Suprapubic skin (tissue), 3 donors: ENCODE measurements around the gene TPT1.
"Not testable (repeated sequence)": the region's sequence is repeated elsewhere in the genome, so short reads cannot be mapped to it uniquely, and the experiment has no call there.

Source experiments
- CTCF ChIP-seq, 2 donors: fragments of 200-600 bp in 1 of 2; fragments of 450-650 bp in 1 of 2; sonication (generic) in 1 of 2; IDR thresholded peaks; one replicate each; pipeline ENCODE4 v1.5.1; 2016 to 2019; ENCODE audit warnings: antibody characterized with exemption in 2 of 2, mild to moderate bottlenecking in 1 of 2, moderate library complexity in 1 of 2
- EP300 ChIP-seq: sonication (generic); formaldehyde crosslinking; IDR thresholded peaks from one replicate; pipeline ENCODE4 v1.6.1; 2017; ENCODE audit warnings: antibody characterized with exemption

- TF ChIP-seq CTCF (IDR thresholded peaks at IDR 0.05); EP300: not testable (repeated sequence)
Measured at GRCh38 chr13:45380708-45381107, 39.7 kb upstream of the TPT1 start.
